GM19238 (cell line): ENCODE data around the gene KIF5A.
A peak's percentile ranks its signal among the peaks of the same experiment; 100 is the strongest.
"Not testable (repeated sequence)": the region's sequence is repeated elsewhere in the genome, so short reads cannot be mapped to it uniquely, and the experiment has no call there.

Experiments used
- DNase-seq: peaks from one replicate; pipeline ENCODE4 v3.0.0; 2011; ENCODE audit warnings: low spot score; ENCODE audit not compliant: insufficient read length

The KIF5A gene

DNA sequence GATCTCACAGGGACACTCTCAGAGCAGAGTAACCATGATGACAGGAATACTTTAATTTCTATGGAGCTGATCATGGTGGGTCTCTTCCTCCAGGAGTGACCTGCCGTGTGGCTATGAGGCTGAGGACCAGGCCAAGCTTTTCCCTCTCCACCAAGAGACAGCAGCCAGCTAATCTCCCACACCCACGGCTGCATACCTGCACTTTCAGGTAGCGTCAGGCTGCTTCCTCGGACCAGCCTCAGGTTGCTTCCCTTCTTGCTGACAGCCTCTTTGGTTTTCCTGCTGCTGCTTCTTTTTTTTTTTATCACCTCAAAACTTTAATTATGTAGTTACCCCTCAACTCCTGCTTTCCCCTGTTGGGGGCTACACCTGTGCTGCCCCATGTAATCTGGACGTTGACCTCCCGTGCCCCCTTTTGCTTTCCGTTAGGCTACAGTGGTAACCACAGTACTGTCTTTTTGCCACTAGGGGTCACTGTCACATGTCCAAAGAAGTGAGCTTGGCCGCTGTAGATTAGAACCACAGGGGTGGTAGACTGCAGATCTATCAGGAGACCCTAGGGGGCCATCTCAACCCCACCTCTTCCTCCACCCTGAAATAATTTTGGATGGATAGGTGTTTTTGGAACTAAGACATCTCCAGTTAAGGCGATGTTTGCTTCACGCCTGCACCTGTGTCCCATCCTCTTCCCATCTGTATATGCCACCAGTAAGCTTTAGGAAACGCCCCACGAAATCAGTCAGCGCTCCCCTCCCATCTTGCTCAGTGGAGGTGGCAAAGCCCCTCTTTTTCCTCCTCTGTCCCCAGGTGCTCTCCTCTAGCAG is 33.4 kb downstream of the KIF5A start:
- peak; percentile 84 for DNase-seq

DNA sequence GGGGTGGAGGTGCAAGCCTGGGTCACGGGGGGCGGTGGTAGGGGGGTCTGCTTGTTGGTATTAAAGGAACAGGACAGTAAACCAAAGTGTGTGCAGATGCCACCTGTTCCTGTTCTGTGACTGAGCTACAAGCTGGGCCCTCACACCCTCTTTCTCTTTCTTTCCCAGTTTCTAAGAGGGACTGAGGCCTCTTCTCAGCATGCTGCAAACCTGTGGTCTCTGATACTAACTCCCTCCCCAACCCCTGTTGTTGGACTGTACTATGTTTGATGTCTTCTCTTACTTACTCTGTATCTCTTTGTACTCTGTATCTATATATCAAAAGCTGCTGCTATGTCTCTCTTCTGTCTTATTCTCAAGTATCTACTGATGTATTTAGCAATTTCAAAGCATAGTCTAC is 34.2 kb downstream of the KIF5A start:
- DNase-seq: no peak

GRCh38 chr12:57584690-57585089 is 34.8 kb downstream of the KIF5A start:
- no peak for DNase-seq

DNA sequence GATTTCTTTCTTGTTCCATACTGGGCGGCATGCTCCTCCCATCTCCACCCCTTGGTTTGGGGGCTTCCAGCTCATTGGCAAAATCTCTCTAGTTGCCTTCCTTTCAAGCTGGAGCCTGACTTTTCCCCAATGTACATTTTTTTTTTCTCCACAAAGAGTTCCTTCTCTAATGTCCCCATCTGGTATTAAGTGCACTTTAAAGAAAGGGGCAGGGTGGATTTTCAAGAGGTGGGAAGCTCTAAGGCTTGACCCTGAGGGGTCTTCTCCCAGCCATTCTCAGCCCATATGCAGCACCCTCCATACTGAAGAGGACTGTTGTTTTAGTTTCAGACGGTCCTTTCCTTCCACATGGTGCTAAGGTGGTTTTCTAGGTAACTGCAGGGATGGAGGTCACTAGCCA is 35.3 kb downstream of the KIF5A start:
- no peak for DNase-seq

- DNase-seq: no peak
Measured at GRCh38 chr12:57586128-57586527, 36.3 kb downstream of the KIF5A start.

- no peak for DNase-seq
Measured at GRCh38 chr12:57586832-57587429, 37.1 kb downstream of the KIF5A start.

GRCh38 chr12:57588951-57589610 is 39.2 kb downstream of the KIF5A start:
- DNase-seq: not testable (repeated sequence)

- DNase-seq: no peak
Measured at GRCh38 chr12:57590479-57590863, 40.6 kb downstream of the KIF5A start.

- DNase-seq: peak; percentile 95
Measured at GRCh38 chr12:57590864-57591781, 41.3 kb downstream of the KIF5A start, which contains the start of gene PIP4K2C. TSS of gene PIP4K2C (plus strand) at chr12:57591192. CDS start at chr12:57591290, 98 bp downstream.

GRCh38 chr12:57591782-57592325 is 42.0 kb downstream of the KIF5A start:
- DNase-seq: no peak

DNA sequence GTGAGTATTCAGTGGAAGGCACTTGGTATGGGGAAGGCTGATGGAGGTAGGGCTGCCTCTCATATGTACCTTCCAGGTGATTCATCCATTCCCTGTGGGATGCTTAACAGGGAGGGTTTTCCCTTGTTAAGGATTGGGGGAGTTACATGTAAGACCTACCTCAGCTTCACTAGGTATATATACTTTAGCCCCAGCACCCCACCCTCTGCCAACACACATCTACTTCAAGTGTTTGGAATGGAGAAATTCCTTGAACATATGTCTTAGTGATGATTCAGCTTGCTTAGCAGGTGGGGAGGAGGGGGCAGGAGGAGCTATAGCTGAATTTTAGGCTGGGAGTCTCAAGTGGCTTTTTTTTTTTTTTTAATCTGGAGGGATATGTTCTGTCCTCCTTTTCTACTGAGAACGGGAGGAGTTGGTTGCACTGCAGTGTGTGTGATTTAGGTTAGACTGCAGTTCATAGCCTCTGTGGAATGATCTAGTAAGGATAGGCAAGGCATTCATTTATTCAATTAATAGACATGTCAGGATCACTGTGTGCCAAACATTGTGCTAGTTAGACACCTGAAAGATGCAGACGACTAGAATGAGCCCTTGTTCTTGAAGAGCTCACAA is 42.8 kb downstream of the KIF5A start:
- DNase-seq: no peak

DNA sequence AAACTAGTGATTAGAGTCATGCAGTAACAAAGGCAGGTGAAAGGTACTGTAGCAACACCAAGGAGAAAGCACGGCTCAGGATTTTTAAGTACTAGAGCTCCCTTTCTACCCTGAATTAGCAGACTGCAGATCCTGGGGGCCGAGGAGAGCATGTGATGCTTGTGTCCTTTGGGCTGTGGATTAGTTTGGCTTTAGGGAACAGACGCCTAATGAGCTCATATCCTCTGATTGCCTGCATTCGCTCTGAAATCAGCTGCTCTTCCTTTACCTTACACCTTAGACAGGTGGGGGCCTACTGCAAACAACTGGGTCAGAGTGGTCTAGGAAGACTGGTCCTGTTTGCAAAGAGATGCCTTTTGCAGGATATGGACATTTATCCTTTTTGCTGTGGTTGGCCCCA is 43.3 kb downstream of the KIF5A start:
- no peak for DNase-seq

GRCh38 chr12:57600395-57600794 is 50.6 kb downstream of the KIF5A start:
- no peak for DNase-seq

DNA sequence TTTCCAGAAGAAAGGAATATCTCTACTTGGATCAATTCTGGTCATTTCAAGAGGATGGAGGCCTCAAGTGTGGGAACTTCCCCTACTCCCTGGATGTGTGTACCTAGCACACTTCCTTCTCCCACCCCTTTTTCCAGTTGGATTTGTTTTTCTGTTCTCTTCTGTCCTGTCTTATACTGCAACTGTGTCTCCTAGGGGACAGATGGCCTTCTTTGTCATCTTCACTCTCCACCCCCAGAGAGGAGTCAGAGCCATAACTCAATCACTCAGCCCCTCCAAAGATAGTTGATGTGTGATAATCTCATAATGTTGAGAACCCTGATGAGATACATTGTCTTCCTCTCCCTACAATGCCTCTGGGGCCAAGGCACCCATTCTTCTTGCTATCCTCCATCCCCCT is 52.7 kb downstream of the KIF5A start:
- no peak for DNase-seq

DNA sequence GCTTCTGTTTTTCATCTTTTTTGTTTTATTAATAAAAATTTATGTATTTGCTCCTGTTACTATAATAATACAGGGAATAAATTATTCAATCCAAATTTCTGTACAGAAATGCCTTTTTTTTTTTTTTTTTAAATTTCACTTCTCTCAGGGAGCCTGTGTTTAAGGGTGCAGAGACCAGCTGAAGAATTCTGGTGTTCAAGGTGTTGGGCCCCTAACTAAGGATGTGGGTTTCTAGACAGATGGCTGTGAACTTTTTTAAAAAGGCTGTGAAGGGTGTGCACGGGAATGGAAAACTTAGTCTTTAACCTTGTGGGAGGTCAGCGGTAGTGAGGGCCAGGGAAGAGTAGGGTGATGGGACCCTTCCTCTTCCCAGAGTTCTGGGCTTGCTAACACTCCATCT is 53.5 kb downstream of the KIF5A start:
- DNase-seq: no peak

- DNase-seq: no peak
Measured at GRCh38 chr12:57603815-57604453, 54.1 kb downstream of the KIF5A start.

- peak; percentile 60 for DNase-seq
Measured at GRCh38 chr12:57604454-57604991, 54.7 kb downstream of the KIF5A start, which contains the start of gene DTX3. TSS of gene DTX3 (plus strand) at chr12:57604824. CDS start at chr12:57606518, 1,694 bp downstream.

DNA sequence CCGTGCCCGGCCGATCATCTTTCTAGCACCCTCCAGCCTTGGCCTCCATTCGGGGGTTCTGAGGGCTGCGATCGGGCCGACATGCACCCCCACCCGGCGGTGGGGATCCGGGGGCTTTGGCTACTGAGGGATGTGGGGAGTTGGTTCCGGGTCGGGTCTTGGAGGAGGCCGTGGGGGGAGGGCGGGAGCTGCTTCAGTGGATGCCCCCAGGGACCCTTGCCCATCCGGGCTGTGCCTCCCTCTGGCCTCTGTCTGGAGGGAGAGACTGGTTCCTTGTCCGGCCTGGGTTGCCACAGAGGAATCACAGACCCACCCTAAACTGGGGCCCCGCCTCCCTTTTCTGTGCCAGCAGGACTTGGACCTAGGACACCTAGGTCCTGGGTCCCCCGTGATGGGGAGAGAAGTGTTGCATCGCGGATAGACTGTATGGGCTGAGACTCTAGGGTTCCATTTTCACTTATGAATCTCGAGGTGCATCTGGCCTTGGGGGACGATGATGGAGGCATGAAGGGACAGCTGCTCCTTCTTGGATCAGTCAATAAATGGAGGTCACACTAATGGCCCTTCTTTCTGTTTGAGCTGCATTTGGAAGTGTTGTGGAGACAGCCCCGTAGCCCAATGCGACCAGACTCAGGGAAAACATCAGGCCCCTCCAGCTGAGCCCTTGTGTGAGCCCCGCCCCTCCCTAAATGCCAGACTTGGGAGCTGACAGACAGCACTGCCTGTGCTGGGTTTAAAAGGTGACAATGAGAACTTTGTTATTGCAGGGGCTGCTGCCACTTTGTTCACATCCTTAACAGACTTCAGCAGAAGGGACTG is 55.4 kb downstream of the KIF5A start:
- no peak for DNase-seq

GRCh38 chr12:57605811-57606311 is 56.0 kb downstream of the KIF5A start:
- DNase-seq: no peak
